ENCODE results near the gene LIPG. TPM values are rescaled to one million over a fixed set of nuclear protein-coding genes. Genes with fewer than 3 reads are reported as not detected.

LIPG gene
- total RNA-seq, 2 experiments from 2014 or later, result not detected

DNA sequence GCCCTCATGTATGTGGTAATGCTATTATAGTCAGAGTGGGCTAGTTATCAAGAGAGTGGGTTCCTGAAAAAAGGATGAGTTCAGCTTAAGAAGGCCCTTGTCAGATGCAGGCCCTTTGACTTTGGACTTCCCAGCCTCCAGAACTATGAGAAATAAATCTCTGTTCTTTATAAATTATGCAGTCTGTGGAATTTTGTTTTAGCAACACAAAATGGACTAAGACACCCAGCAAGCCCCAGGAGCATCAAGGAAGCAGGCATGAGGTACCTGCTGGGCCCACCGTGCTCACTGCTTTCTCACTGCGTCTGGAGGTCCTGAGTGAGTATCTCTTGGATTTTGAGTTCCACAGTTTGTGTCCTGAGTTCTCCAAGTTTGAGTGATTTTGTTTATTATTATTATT is 35.9 kb upstream of the LIPG start:
- ChIA-PET POLR2A (no interaction called here), CTCF (no interaction called here)
- H3K9me3 Mint-ChIP-seq, result no peaks in the 10 kb centered on the region
- H3K36me3 Mint-ChIP-seq (ENCODE audit: low read depth), result no peaks in the 10 kb centered on the region
- no peak overlapping the region for H3K27ac Mint-ChIP-seq
- peaks cover 16% of the 10 kb centered on the region for H3K27me3 Mint-ChIP-seq
- no peaks in the 10 kb centered on the region for H3K4me1 Mint-ChIP-seq
- H3K4me3 Mint-ChIP-seq, result no peak overlapping the region
- no peak for DNase-seq

DNA sequence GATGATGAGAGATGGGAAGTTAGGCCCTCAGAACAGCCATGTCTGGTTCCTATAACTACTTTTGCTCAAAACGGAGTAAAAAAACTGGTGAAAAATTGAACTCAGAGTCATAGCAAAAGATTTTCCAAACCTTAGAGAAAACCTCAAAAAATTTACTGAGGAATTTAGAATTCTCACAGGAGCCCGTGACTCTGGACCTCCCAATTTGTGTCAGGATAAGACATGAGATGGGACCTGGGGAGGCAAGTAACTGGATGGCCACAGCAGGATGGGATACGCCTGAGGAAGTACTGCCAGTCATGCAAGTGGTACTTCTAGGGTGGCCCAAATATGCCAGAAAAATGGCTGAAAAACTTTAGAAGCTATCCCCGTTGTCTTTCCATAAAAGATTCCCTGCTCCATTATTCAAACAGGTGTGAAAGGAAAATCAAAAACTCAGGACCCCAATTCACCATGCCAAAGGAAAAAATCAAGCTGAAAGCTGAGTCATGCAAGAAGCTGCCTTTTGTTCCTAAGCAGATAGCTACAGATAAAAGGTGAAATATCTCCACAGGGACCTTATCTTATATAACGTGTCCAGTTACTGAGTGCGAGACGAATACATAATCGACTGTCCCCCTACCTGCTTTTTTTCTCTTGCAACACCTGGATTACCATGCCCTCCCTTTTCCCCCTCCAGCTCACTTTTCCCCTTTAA is 34.1 kb upstream of the LIPG start:
- no peak overlapping the region for H3K27ac Mint-ChIP-seq
- no peaks in the 10 kb centered on the region for H3K36me3 Mint-ChIP-seq (ENCODE audit: low read depth)
- no peak overlapping the region for H3K4me3 Mint-ChIP-seq
- peaks cover 19% of the 10 kb centered on the region for H3K27me3 Mint-ChIP-seq
- no peaks in the 10 kb centered on the region for H3K4me1 Mint-ChIP-seq
- CTCF ChIA-PET, result no interaction called here
- no peak for DNase-seq
- H3K9me3 Mint-ChIP-seq, result no peaks in the 10 kb centered on the region
- POLR2A ChIA-PET, result no interaction called here

DNA sequence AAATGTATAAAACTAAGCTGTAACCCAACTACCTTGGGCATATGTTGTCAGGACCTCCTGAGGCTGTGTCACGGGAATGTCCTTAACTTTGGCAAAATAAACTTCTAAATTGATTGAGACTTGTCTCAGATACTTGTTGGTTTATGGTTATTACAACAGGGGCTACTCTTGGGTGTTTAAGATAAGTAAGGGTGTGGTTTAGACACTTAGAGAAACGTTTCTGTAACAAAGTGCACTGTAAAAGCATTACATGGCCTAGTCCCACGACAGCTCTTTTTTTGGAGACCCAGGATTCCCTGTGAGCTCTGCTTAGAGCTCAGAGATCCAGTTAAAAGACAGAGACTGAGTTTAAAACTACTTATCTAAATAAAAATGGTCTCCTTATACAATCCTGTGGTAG is 32.3 kb upstream of the LIPG start:
- Mint-ChIP-seq H3K27me3 (peaks cover 21% of the 10 kb centered on the region), H3K4me3 (no peak overlapping the region), H3K36me3 (ENCODE audit: low read depth) (no peaks in the 10 kb centered on the region), H3K4me1 (no peaks in the 10 kb centered on the region), H3K27ac (no peak overlapping the region), H3K9me3 (peaks cover under 1% of the 10 kb centered on the region)
- ChIA-PET POLR2A (no interaction called here), CTCF (no interaction called here)
- no peak for DNase-seq

DNA sequence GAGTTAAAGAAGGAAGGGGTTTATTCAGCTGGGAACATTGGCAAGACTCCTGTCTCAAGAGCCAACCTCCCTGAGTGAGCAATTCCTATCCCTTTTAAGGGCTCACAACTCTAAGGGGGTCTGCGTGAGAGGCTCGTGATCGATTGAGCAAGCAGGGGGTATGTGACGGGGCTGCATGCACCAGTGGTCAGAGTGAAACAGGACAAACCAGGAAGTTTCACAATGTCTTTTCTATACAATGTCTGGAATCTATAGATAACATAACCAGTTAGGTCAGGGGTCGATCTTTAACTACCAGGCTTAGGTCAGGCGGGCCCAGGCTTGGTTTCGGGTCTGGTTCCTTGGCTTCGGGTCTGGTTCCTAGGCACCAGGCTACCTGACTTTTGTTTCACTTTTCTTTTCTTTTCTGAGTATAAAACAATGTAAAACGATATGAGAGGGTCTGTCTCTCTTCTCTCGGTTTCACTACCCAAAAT is 30.1 kb upstream of the LIPG start:
- H3K27me3 Mint-ChIP-seq, result peaks cover 29% of the 10 kb centered on the region
- ChIA-PET CTCF (interaction anchor here (0.9 kb wide), 1 partner anchor 329 kb away, joined by 3 read pairs; no protein-coding TSS in a partner anchor), POLR2A (no interaction called here)
- no peak overlapping the region for H3K27ac Mint-ChIP-seq
- DNase-seq, result no peak
- no peak overlapping the region for H3K4me3 Mint-ChIP-seq
- H3K36me3 Mint-ChIP-seq (ENCODE audit: low read depth), result no peaks in the 10 kb centered on the region
- H3K4me1 Mint-ChIP-seq, result no peaks in the 10 kb centered on the region
- peaks cover 2% of the 10 kb centered on the region for H3K9me3 Mint-ChIP-seq

DNA sequence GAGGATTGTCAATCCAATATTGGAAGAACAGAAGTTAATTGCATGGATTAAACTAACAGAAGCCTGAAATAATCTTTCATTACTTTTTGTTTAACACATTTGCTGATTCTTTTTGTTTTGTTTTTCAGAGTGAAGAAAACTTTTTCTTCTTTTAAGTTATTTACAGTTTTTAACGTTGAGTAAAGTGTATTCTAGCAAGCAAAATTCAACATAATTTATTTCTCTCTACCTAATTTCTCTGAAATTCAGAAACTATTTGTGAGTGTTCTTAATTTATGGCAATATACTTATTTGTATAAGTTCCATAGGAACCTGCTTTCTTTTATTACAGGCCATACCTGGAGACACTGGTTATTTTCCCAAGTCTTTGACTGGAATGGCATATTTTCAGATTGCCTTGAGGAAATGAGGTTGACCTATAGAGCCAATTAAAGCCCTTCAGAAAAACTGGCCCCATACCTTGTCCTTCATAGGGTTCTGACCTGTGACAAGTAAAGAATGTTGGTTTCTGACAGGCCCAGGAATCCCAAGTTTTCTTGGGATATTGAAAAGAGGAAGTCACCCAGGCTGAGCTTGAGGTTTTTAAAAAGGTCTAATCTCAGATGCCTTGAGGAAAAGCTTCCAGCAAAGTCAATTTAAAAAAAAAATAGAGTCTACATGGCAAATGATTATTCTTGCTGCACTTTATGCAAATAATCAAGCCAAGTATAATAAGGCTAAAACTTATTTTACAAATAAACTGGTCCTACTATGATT is 26.8 kb upstream of the LIPG start:
- no peaks in the 10 kb centered on the region for H3K36me3 Mint-ChIP-seq (ENCODE audit: low read depth)
- no peak overlapping the region for H3K27ac Mint-ChIP-seq
- ChIA-PET POLR2A (no interaction called here), CTCF (interaction anchor here (0.7 kb wide), 1 partner anchor 25 kb away, joined by 4 read pairs; no protein-coding TSS in a partner anchor)
- no peaks in the 10 kb centered on the region for H3K4me1 Mint-ChIP-seq
- no peak for DNase-seq
- peaks cover 2% of the 10 kb centered on the region for H3K9me3 Mint-ChIP-seq
- no peak overlapping the region for H3K4me3 Mint-ChIP-seq
- peaks cover 21% of the 10 kb centered on the region for H3K27me3 Mint-ChIP-seq

DNA sequence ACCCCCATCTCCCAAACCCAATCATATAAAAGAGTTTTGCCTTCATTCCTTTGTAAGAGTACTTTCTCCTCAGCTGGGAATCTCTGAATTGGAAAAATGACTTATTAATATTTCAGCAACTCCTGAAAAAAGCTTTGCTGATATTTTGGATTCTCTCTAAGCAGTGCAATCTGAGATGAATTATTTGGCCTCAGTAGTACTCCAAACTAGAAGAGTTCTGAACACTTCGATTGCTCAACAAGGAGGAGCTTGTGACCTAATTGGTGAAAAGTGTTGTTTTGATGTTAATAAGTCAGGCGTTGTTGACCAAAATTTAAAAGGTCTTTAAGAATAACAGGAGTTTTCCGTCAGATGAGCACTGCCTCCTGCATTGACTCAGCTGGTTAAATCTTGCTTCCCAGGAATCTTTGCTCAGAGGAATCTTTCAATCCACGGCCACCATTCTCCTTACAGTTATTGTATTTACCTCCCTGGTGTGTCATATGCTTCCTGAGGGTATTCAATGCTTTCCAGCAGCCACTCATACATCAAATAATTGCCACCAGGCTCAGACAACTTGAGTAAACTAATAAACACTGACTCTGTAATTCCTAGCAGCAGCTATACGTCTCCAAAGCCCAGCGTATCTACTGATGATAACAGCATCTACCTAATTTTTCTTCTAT is 24.5 kb upstream of the LIPG start:
- POLR2A ChIA-PET, result no interaction called here
- H3K27ac Mint-ChIP-seq, result no peak overlapping the region
- H3K36me3 Mint-ChIP-seq (ENCODE audit: low read depth), result no peaks in the 10 kb centered on the region
- CTCF ChIA-PET, result interaction anchor here (1.3 kb wide), 1 partner anchor 27 kb away, joined by 3 read pairs; no protein-coding TSS in a partner anchor
- H3K27me3 Mint-ChIP-seq, result peaks cover 17% of the 10 kb centered on the region
- no peak overlapping the region for H3K4me3 Mint-ChIP-seq
- DNase-seq, result no peak
- no peaks in the 10 kb centered on the region for H3K4me1 Mint-ChIP-seq
- peaks cover 2% of the 10 kb centered on the region for H3K9me3 Mint-ChIP-seq

DNA sequence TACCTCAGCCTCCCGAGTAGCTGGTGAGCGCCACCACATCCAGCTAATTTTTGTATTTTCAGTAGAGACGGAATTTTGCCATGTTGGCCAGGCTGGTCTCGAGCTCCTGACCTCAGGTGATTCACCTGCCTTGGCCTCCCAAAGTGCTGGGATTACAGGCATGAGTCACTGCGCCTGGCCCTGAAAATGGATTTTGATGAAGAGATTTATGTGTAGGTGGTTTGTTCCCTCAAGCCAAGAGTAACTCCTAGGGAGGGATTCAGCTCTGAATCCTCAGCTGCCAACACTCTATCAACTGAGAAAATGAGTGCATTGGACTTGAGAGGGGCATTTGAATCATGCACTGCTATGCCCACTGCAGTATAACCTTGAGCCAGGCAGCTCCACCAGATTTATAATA is 17.5 kb upstream of the LIPG start:
- H3K4me1 Mint-ChIP-seq, result no peaks in the 10 kb centered on the region

DNA sequence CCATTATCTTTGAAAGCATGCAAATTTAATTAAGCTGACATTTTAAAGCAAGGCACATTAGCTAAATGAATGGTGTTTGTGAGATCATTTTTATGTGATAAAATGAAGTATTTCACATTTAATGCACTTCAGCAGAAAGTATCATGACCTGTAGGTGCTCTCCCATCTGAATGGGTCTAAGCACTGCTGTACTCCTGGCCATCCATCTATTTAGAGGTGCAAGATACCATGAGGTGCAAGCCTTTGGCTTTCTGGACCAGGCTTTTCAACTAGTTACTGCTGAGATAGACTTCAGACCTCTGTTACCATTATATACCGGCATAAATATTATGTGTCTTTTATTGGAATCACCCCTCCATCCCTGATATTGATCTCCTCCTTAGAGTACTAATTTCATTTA is 15.6 kb upstream of the LIPG start:
- ChIA-PET POLR2A (no interaction called here), CTCF (no interaction called here)
- peaks cover 20% of the 10 kb centered on the region for H3K27me3 Mint-ChIP-seq

More for the DNA sequence above, 17.5 kb upstream of the LIPG start:
- no peaks in the 10 kb centered on the region for H3K9me3 Mint-ChIP-seq
- no peak for DNase-seq
- H3K27ac Mint-ChIP-seq, result no peak overlapping the region
- ChIA-PET CTCF (no interaction called here), POLR2A (no interaction called here)
- H3K27me3 Mint-ChIP-seq, result peaks cover 16% of the 10 kb centered on the region
- no peaks in the 10 kb centered on the region for H3K36me3 Mint-ChIP-seq (ENCODE audit: low read depth)
- no peak overlapping the region for H3K4me3 Mint-ChIP-seq

DNA sequence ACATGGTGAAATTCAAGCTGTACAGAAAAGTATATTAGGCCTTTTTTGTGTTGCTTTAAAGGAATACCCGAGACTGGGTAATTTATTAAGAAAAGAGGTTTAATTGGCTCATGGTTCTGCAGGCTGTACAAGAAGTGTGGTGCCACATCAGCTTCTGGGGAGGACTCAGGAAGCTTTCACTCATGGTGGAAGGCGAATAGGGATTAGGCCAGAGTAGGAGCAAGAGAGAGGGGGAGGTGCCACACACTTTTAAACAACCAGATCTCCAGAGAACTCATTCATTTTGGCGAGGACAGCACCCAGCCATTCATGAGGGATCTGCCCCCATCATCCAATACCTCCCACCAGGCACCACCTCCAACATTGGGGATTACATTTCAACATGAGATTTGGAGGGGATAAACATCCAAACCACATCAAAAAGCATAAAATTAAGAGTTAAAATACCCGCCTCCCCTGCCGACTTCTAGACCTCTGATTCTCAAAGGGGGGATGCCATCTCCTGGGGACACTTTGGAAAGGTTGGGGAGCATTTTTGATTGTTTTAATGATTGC is 15.1 kb upstream of the LIPG start:
- POLR2A ChIA-PET, result no interaction called here

More for the DNA sequence above, 15.6 kb upstream of the LIPG start:
- H3K4me1 Mint-ChIP-seq, result no peaks in the 10 kb centered on the region
- no peaks in the 10 kb centered on the region for H3K36me3 Mint-ChIP-seq (ENCODE audit: low read depth)
- no peak for DNase-seq
- H3K9me3 Mint-ChIP-seq, result no peaks in the 10 kb centered on the region
- H3K4me3 Mint-ChIP-seq, result no peak overlapping the region
- no peak overlapping the region for H3K27ac Mint-ChIP-seq

DNA sequence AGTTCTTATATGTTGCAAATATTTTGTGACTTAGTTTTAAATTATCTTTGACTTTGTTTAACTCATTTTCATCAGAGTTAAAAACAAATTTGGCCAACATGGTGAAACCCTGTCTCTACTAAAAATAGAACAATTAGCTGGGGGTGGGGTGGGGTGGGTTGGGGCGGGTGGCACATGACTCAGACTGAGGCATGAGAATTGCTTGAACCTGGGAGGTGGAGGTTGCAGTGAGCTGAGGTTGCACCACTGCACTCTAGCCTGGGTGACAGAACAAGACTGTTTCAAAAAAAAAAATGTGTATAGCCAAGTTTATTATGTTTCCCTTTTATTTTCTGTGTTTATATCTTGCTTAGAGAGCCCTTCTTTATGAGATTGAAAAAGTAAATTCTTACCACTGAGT is 14.2 kb upstream of the LIPG start:
- Mint-ChIP-seq H3K27ac (no peak overlapping the region), H3K9me3 (no peaks in the 10 kb centered on the region), H3K4me1 (no peaks in the 10 kb centered on the region), H3K27me3 (peaks cover 27% of the 10 kb centered on the region), H3K4me3 (no peak overlapping the region), H3K36me3 (ENCODE audit: low read depth) (no peaks in the 10 kb centered on the region)
- ChIA-PET CTCF (no interaction called here), POLR2A (no interaction called here)
- DNase-seq, result no peak

More for the DNA sequence above, 15.1 kb upstream of the LIPG start:
- CTCF ChIA-PET, result no interaction called here
- Mint-ChIP-seq H3K36me3 (ENCODE audit: low read depth) (no peaks in the 10 kb centered on the region), H3K9me3 (no peaks in the 10 kb centered on the region), H3K4me3 (no peak overlapping the region), H3K4me1 (no peaks in the 10 kb centered on the region), H3K27me3 (peaks cover 25% of the 10 kb centered on the region), H3K27ac (no peak overlapping the region)
- no peak for DNase-seq

DNA sequence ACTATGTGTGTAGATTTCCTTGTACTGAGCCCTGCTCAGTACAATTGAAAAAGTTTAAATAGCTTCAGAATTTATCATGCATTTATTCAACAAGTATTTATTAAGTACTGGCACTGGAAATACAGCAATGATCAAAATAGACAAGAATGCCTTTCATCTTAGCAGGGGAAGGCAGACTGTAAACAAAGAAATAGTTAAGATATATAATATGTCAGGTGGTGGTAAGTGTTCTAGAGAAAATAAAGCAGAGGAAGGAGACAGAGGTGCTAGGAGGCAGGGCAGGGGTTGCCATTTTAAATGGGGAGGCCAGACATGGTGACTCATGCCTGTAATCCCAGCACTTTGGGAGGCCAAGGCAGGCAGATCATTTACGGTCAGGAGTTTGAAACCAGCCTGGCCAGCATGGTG is 13.6 kb upstream of the LIPG start:
- POLR2A ChIA-PET, result no interaction called here
- Mint-ChIP-seq H3K4me3 (no peak overlapping the region), H3K4me1 (no peaks in the 10 kb centered on the region), H3K36me3 (ENCODE audit: low read depth) (no peaks in the 10 kb centered on the region), H3K27ac (no peak overlapping the region), H3K27me3 (peaks cover 31% of the 10 kb centered on the region), H3K9me3 (no peaks in the 10 kb centered on the region)
- CTCF ChIA-PET, result no interaction called here
- no peak for DNase-seq

DNA sequence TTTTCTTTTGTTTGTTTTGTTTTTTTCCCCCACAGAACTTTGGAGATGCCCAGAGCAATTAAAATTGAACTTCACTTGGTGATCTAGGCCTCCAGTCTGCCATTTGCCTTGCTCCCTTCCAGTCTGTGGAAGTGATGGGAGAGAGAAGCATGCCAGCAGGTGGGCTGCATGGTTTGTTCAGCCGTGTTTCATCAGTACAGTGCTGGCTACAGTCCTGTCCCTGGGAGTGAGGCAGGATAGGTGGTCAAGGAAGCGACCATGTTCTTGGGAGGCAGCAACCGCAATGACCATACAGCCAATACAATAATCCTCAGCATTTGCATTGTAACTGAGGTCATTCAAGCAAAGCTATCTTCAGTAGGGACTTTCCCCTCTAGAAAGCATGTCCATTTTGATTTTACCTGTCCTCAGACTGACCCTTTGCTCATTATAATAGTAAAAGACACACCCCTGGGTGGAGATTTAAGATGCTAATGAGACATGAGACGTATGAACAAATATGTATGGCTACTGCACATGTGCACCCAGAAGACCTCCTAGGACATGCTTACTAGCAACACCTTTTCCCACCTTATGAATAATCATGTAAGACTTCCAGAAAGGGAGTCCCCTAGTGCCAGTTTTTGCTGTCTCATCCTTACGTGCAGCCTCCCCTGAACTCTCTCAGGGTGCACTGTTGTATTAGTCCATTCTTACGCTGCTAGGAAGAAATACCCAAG is 11.1 kb upstream of the LIPG start:
- ChIA-PET CTCF (no interaction called here), POLR2A (no interaction called here)
- DNase-seq, result no peak
- no peaks in the 10 kb centered on the region for H3K4me1 Mint-ChIP-seq
- peaks cover 46% of the 10 kb centered on the region for H3K27me3 Mint-ChIP-seq
- H3K36me3 Mint-ChIP-seq (ENCODE audit: low read depth), result no peaks in the 10 kb centered on the region
- no peak overlapping the region for H3K27ac Mint-ChIP-seq
- H3K4me3 Mint-ChIP-seq, result no peak overlapping the region
- H3K9me3 Mint-ChIP-seq, result no peaks in the 10 kb centered on the region

DNA sequence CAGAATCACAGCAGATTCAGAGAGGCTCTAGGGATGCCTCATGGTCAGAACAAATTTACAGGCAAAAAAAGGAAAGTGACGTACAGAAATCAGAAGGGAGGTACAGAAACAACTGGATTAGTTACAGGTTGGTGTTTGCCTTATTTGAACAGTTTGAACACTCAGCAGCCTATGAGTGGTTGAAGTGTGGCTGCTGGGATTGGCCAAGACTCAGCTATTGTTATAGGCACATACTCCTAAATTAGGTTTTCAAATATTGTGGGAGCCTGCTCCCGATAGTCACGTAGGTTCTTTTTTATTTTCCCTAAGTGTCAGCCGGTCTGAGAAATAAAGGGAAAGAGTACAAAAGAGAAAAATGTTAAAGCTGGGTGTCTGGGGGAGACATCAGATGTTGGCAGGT is 8.9 kb upstream of the LIPG start:
- Mint-ChIP-seq H3K27me3 (peaks cover 37% of the 10 kb centered on the region), H3K4me1 (no peaks in the 10 kb centered on the region), H3K36me3 (ENCODE audit: low read depth) (no peaks in the 10 kb centered on the region), H3K4me3 (no peak overlapping the region), H3K27ac (no peak overlapping the region), H3K9me3 (no peaks in the 10 kb centered on the region)
- DNase-seq, result no peak
- CTCF ChIA-PET, result no interaction called here
- POLR2A ChIA-PET, result no interaction called here
